Suppressor macrophage treated with lipopolysaccharide for 4 hours (primary cell): ENCODE measurements around the gene GMPR.
"Not testable (repeated sequence)": the region's sequence is repeated elsewhere in the genome, so short reads cannot be mapped to it uniquely, and the experiment has no call there.

Experiments
- DNase-seq: peaks from one replicate; pipeline ENCODE4 v3.0.0-alpha.2; 2020

The GMPR gene

GRCh38 chr6:16238057-16238962, at the start of gene GMPR:
Gene GMPR, plus strand, starts transcription at chr6:16238587. Its CDS starts 107 bp downstream, at chr6:16238694.
- DNase-seq = peak; percentile 93

- DNase-seq = no peak
Measured at GRCh38 chr6:16190214-16190613, 48.2 kb upstream of the GMPR start.

DNA sequence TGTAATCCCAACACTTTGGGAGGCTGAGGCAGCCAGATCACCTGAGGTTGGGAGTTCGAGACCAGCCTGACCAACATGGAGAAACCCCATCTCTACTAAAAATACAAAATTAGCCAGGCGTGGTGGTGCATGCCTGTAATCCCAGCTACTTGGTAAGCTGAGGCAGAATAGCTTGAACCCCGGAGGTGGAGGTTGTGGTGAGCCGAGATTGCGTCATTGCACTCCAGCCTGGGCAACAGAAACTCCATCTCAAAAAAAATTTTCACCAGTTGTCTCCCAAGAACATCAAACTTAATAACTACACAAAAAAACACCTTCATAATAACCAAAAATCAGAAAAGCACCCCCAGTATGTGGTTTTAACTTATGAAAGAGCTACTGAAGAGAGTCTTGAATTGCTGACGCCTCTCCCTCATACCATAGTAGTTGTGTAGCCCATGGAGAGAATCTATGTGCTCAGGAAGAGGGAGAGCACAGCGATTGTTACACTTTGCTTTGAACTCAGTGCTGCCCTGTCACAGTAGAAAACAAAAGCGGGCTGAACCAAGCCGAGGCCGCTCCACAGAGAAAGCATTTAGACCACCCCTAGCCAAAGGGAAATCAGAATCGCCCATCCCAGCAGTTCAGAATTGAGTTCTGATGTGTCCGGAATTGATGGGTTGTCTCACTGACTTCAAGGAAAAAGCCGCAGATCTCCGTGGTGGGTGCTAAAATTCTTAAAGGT, 42.0 kb upstream of the GMPR start:
- DNase-seq = no peak

DNA sequence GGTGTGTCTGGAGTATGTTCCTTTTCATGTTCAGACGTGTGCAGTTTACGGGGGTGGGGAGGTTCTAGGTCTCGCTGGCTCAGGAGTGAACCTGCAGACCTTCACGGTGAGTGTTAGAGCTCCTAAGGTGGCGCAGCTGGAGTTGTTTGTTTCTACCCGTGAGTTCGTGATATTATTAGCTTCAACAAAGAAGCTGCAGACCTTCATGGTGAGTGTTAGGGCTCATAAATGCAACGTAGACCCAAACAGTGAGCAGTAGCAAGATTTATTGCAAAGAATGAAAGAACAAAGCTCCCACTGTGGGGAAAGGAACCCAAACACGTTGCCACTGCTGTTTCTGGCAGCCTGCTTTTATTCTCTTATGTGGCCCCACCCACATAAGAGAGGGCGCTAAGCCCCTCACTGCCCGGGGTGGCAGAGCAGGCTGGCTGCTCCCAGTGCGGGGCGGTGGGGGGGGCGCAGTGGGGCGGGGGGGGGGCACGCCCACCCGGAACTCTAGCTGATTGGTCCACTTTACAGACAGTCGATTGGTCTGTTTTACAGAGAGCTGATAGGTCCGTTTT, 41.3 kb upstream of the GMPR start:
- no peak for DNase-seq

DNA sequence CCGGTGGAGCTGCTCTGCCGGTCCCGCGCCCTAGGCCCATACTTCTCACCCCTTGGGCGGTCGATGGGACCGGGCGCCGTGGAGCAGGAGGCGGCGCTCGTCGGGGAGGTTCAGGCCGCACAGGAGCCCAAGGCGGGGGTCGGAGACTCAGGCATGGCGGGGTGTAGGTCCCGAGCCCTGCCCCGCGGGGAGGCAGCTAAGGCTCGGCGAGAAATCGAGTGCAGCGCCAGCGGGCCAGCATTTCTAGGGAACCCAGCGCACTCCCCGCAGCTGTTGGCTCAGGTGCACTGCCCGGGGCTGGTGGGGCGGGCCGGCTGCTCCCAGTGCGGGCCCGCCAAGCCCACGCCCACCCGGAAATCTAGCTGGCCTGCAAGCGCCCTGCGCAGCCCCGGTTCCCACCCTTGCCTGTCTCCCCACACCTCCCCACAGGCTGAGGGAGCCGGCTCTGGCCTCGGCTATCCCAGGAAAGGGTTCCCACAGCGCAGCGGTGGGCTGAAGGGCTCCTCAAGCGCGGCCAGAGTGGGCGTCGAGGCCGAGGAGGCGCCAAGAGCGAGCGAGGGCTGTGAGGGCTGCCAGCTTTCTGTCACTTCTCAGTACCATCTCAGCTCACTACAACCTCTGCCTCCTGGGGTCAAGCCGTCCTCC, 40.2 kb upstream of the GMPR start:
- no peak for DNase-seq

- DNase-seq = no peak
Measured at GRCh38 chr6:16199804-16200203, 38.6 kb upstream of the GMPR start.

- DNase-seq = no peak
Measured at GRCh38 chr6:16200321-16200883, 38.0 kb upstream of the GMPR start.

DNA sequence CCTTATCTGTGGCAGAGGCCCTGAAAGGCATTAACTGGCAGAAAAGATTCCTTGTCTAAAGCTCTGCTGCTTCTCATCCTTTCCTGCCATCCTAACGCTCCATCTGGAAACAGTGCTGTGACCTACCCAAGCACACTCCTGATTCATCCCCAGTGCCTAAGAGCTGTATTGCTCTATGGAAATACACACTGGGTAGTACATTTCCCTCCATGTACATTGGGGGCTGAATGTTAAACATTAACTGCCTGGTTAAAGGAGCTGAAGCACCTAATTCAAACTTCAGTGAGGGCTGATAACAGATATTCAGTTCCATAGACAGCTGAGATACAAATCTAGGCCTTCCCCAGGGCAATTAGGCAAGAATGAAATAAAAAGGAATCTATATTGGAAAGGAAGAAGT, 36.7 kb upstream of the GMPR start:
- DNase-seq = no peak

- DNase-seq = no peak
Measured at GRCh38 chr6:16204653-16205376, 33.6 kb upstream of the GMPR start.

- no peak for DNase-seq
Measured at GRCh38 chr6:16205377-16206144, 32.8 kb upstream of the GMPR start.

- DNase-seq = peak; percentile 80
Measured at GRCh38 chr6:16206595-16207037, 31.8 kb upstream of the GMPR start.

- DNase-seq = no peak
Measured at GRCh38 chr6:16208989-16209388, 29.4 kb upstream of the GMPR start.

DNA sequence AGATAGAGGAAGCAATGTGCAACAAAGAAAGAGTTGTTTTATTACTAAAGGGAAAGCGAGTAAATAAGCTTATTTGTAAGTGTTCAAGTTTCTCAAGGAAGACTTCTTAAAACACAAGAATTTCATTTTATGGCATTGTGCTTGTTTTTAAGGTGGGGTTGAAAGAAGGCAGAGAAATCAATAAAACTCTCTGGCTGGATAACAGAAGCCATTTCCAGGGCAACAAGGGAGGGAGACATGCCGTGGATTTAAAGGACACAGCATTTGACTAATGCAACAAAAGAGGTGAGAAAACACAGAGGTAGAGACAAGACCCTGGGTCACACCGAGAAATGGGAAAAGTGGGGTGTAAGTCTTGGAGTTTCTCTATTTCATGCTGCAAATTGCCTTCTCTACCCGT, 28.8 kb upstream of the GMPR start:
- no peak for DNase-seq

DNA sequence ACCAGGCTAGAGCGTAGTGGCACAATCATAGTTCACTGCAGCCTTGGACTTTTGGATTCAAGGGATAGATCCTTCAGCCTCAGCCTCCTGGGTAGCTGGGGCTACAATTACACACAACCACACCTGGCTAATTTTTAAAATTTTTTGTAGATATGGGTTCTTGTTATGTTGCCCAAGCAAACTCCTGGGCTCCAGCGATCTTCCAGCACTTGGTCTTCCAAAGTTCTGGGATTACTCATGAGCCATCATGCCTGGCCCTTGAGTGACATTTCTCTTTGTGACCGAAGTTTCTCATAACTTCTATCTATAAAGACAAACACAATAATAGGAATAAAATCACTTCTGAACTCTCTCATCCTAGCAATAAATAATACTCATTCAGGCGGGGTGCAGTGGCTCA, 26.1 kb upstream of the GMPR start:
- DNase-seq = no peak

GRCh38 chr6:16216501-16217155, 21.8 kb upstream of the GMPR start:
- no peak for DNase-seq

GRCh38 chr6:16217156-16217721, 21.1 kb upstream of the GMPR start:
- DNase-seq = no peak

DNA sequence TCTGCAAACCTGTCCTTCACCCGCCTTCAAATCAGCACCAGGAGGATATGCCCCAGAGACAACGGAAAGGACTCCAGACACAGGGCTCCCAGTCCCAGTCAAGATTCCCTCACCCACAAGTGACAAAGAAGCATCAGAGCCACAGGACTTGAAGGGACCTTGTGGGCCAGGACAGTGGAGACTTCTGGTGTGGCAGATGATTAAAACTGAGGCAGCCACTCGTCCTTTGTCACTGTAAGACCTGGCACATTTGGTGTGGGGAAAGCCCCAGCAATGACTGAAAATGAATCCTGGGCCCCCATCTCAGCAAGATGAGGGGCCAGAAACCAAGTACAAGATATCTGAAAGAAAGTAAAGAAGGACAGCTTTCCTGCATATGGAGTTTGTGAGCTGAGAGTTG, 15.6 kb upstream of the GMPR start:
- no peak for DNase-seq

- DNase-seq = no peak
Measured at GRCh38 chr6:16223362-16223761, 15.0 kb upstream of the GMPR start.

DNA sequence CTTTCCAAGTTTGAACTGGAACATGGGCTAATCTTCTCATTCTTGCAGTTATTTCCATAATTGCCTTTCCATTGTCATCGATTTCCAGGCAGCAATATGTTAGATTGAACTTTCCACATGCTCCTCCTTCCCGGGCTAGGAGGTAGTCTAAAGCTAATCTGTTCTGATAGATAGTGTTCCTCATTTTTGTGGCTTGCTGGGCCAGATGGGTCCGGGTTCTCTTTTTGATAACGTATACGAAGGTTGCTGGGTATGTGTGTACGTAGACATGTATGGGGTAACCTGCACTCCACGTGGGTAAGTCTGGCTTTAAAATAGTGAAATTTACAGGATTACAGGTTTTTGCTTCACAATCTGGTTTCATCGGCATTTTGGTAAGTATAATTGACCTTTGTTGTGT, 14.0 kb upstream of the GMPR start:
- no peak for DNase-seq

GRCh38 chr6:16225062-16225731, 13.2 kb upstream of the GMPR start:
- not testable (repeated sequence) for DNase-seq
